NCI-H2196 (cell line): ENCODE data around the gene JMJD7.
"Not testable (repeated sequence)": the region's sequence is repeated elsewhere in the genome, so short reads cannot be mapped to it uniquely, and the experiment has no call there.

ENCODE experiments used
- DNase-seq: peaks from one replicate; lab custom pipeline; 2025; ENCODE audit not compliant: unreplicated experiment; lab: John Stamatoyannopoulos, UW

The JMJD7 gene

DNA sequence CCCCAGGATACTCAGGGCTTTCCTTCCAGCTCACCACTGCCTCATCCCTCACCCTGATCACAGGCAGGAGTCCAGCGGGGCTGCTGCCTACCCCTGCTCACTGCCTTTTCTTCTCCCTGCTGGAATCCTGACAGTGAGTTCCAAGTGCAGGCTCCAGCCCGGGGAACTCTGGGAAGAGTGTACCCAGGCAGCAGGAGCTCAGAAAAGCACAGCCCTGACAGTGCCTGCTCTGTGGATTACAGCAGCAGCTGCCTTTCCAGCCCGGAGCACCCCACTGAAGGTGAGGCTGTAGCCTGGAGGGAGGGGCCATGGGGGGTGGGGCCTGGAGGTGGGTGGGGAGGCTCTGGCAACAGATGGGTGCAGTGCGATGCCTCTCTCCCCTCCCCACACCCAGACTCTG lies 6.1 kb upstream of the JMJD7 start:
- no peak for DNase-seq

DNA sequence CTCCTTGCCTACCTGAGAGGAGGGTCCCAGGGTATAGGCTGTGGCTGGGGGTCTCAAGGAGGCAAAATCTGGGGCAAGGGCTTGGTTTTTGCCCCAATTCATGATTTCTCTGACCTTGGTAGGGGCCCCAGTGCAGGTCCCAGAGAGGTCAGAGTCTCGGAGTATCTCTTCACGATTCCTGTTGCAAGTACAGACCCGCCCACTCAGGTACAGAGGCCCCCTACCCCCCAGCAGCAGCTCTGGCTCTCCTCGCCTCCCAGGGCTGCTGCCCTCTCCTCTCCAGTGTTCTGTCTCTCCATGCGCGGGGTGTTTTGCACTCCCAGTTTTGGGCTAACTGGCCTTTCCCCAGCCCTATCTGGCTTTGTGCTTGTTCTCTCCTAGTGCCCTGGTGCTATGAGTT lies 5.4 kb upstream of the JMJD7 start:
- no peak for DNase-seq

DNA sequence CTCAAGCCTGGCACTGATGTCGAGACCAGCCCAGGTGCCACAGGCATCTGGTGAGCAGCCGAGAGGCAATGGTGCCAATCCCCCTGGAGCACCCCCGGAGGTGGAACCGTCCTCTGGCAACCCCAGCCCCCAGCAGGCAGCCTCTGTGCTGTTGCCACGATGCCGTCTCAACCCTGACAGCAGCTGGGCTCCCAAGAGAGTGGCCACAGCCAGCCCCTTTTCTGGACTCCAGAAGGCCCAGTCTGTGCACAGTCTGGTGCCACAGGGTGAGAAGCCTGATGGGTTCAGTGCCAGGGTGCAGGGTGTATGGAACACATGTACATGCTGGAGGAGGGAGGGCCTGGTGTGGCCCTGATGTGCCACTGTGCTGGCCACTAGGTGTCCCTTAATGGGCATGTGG lies 4.9 kb upstream of the JMJD7 start:
- no peak for DNase-seq

DNA sequence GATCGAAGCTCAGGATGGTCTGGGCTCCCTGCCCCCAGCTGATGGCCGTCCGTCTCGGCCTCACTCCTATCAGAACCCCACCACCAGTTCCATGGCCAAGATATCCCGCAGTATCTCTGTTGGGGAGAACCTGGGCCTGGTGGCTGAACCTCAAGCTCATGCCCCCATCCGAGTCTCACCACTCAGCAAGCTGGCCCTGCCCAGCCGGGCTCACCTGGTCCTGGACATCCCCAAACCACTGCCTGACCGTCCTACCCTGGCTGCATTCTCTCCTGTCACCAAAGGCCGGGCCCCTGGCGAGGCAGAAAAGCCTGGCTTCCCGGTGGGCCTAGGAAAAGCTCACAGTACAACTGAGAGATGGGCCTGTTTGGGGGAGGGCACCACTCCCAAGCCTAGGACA lies 4.4 kb upstream of the JMJD7 start:
- no peak for DNase-seq

- no peak for DNase-seq
Observed at GRCh38 chr15:41824062-41824745, 3.7 kb upstream of the JMJD7 start.

GRCh38 chr15:41825145-41825544 lies 2.7 kb upstream of the JMJD7 start:
- no peak for DNase-seq

DNA sequence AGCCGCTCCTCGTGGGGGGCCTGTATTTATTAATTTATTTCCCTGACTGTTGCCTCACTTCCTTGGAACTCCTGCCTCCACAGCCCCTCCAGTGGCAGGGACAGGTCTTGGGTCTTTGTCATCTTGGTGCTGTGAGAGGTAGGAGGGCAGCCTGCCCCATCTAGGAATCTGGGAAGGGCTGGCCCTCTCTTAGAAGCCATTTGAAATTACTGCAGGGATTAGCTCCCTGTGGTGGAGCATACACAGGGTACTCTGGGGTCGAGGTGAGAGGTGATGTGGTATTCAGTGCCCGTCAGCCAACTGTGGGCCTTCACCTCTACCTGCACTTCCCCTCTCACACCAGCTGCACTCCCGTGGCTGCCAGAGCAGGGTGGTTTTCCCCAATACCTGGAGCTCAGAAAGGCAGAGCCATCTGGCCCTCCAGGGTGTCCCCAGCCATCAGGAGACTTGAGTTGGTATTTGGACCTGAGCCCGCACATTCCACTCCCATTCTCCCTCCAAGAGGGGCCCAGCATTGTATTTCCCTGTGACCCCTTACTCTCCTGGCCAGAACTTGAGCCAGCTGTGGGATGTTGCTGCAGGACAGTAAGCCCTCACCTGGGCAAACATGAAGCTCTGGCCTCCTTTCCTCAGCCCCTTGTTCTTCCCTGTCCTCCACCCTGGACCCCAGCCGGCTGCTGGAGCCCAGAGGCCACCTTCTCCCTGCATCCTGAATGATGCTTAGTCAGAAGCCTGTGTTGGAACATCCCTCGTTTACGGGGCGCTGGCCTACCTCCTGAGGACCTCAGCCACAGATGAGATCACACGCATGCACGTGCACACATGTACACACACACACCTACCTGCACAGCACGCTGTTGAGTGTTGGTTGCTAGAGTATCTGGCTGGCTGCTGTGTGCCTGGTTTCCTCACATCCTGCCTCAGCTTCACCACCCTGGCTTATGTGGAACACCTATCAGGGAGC lies 2.0 kb upstream of the JMJD7 start:
- DNase-seq, result no peak

DNA sequence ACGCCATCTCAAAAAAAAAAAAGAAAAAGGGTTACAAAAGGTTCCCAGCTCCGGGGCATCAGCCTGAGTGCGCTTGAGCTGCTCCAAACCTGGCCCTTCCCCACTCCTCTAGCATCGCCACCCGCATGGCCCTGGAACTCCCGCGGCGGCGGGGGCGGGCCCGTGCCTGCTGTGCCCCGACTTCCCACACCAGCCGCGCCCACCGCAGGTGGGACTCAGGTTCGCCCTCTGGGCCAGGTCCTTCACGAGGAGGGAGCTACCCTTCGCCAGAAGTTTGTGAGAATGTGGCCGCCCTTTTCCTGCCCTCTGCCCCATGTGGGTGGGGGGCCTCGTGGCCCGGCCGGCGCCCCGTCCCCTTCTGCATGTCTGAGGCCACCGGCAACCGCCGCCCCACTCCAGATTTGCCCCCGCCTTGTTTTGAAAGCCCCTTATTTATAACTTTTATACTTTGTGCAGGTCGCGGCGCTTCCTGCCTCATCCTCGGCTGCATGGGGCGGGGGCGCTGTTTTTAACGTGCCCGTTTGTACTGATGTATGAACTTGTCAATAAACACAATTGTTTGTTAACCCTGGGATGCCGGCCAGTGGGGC lies 507 bp upstream of the JMJD7 start:
- DNase-seq, result no peak

- no peak for DNase-seq
Observed at GRCh38 chr15:41828807-41829141, 882 bp downstream of the JMJD7 start.

GRCh38 chr15:41829959-41830646 lies 2.2 kb downstream of the JMJD7 start:
- DNase-seq, result no peak

- not testable (repeated sequence) for DNase-seq
Observed at GRCh38 chr15:41831291-41831690, 3.4 kb downstream of the JMJD7 start.

DNA sequence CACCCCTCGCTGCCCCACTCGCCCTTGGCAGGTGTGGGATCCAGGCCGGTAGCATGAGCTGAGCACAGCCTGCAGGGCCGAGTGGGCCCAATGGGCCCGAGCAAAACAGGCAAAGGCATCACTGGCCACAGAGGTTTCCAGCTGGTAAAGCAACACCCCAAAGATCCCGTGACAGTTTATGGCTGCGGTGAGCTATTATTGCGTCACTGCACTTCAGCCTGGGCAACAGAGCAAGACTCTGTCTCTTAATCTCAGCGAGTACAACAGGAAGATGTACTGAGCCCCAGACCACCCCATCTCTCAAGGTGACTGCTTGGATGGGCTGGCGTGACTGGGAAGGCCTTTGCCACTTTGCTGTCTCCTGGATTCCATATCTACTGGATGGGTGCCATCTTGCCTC lies 4.3 kb downstream of the JMJD7 start:
- no peak for DNase-seq

DNA sequence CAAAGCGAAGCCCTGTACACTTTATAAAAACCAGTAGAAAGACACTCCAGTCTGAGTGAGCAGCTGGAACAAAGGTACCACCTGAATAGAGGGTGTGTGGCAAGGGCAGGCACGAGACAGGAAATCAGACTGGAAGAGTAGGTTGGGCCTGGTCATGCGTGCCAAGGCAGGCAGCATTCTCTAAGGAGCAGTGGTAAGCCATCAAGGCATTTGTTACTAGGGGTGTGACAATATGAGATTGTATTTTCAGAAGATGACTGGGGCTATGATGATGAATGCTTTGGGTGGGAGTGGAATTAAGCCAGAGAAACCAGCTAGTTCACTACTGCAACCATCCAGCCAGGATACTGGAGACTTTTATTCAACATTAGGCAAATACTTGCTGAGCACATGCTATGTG lies 5.0 kb downstream of the JMJD7 start:
- DNase-seq, result peak; percentile 24

DNA sequence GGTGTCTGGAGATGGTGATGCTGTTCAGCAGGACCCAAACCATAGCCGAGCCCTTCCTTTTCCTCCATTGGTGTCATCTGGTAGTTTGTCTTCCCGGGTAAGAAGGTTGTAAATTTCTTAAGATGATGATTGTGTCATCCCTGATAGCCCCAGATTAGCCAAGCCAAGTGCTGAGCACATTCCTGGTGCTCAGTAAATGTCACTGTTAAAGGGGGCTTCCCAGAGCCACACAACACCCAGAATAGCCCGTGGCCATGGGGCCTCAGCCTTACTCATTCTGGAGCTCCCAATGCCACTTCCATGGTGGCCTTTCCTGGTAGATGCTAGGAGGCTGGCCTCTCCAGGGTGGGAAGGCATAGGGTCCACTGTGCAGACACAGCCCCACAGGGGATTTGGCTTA lies 6.2 kb downstream of the JMJD7 start:
- no peak for DNase-seq

DNA sequence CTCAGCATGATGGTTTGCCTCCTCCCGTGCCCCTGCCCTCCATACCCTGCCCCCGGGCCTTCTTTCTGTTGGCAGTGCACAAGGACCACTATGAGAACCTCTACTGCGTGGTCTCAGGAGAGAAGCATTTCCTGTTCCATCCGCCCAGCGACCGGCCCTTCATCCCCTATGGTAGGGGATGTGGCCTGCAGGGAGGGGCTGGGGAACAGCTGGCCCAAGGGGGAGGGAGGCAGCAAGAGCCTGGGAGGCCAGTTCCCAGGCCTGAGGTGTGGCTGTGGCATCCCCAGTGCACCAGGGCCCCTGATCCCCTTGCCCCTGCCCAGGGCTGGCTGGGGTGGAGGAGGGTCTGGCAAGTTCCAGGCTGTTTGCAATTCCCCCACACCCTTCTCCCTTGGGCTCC lies 8.2 kb downstream of the JMJD7 start:
- no peak for DNase-seq

DNA sequence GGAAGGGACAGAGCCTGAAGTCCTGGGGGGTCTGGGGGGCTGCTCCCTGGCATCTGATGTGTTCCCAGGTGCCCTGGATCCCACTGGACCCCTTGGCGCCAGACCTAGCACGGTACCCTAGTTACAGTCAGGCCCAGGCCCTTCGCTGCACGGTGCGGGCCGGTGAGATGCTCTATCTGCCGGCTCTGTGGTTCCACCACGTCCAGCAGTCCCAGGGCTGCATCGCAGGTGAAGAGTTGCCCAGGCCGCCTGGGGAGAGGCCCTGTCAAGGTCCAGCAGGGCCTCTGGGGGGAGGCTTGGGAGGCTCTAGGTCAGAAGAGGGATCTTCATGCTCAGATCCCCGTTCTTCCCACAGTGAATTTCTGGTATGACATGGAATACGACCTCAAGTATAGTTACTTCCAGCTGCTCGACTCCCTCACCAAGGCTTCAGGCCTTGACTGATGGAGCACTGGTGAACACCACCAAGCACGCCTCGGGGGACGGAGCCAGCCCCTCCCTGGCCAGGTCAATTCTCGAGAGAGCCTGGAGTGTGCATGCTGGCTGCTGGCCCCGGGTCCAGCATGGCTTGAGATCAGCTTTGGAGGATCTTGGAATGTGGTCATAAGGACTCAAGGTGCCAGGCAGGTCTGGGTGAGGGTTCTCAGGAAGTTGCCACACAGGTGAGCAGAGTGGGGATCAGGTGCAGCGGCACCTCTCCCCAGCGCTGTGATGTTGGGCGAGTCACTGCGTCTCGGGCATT lies 9.0 kb downstream of the JMJD7 start:
- DNase-seq, result no peak

GRCh38 chr15:41838400-41838897 lies 10.6 kb downstream of the JMJD7 start, which contains the start of gene PLA2G4B:
Gene PLA2G4B (plus strand): TSS chr15:41838847. CDS start chr15:41838914, 67 bp downstream.
- DNase-seq, result peak; percentile 67

DNA sequence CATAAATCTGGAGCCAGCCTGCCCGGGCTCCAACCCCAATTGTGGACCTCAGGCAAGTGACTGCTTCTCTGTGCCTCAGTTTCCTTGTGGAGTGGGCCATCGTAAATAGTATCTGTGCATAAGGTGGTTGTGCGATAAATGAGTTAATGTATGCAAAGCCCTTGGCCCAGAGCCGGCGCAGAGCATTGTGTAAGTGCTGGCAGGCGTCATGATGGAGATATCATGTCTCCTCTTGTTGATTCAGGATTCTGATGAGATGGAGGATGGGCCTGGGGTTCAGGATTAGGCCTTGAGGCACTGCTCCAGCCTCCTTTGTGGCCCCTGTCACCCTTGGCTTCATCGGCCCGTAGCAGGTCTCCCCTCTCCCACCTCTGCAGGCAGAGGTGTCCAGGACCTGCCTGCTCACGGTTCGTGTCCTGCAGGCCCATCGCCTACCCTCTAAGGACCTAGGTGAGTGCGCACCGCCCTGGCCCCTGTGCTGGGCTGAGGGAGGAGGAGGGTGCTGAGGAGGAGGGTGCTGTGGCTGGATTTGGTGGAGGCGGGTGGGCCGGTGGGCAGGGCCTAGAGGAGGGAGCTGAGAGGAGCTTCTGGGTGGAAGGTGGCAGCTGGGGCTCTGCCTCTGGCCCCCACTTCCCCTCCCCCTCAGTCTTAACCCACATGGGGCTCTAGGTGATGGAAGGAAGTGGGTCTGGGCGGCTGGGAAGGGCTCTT lies 12.0 kb downstream of the JMJD7 start:
- DNase-seq, result no peak

- DNase-seq, result no peak
Observed at GRCh38 chr15:41840673-41841072, 12.8 kb downstream of the JMJD7 start.

DNA sequence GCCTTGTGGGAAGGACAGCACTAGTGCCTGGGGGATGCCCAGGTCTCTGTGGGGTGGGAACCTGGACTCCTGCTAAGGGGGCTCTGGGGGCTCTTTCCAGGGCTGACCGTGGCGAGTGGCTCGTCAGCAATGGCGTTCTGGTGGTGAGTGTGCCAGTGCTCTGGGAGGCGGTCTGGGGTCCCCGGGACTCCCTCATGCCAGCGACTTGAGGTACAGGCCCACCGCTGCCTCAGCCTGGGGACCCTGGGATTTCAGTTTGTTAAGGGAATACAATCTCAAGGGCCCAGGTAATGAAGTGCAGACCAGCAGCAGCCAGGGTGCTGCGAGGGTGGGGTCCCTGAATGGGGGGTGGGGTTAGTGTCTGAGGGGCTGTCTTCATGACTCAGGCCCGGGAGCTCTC lies 13.2 kb downstream of the JMJD7 start:
- DNase-seq, result no peak
